A549 (cell line): ENCODE results near the gene KCNIP3.
"Not testable (repeated sequence)": the region's sequence is repeated elsewhere in the genome, so short reads cannot be mapped to it uniquely, and the experiment has no call there.

Experiments
- POLR2A ChIP-seq: IDR thresholded peaks from 2 replicates; pipeline ENCODE4 v1.6.1; 2012; ENCODE audit warnings: mild to moderate bottlenecking, low read length
- RFX5 ChIP-seq: fragments of 450-650 bp; IDR thresholded peaks from 2 replicates; pipeline ENCODE4 v1.7.1; 2014; ENCODE audit warnings: antibody characterized with exemption, mild to moderate bottlenecking, moderate library complexity
- TF ChIP-seq, protein P1 (sequence below): fragments of >200 bp; sonication (Bioruptor Twin); formaldehyde crosslinking; IDR thresholded peaks from 3 replicates; pipeline ENCODE4 v1.5.1; 2016

DNA sequence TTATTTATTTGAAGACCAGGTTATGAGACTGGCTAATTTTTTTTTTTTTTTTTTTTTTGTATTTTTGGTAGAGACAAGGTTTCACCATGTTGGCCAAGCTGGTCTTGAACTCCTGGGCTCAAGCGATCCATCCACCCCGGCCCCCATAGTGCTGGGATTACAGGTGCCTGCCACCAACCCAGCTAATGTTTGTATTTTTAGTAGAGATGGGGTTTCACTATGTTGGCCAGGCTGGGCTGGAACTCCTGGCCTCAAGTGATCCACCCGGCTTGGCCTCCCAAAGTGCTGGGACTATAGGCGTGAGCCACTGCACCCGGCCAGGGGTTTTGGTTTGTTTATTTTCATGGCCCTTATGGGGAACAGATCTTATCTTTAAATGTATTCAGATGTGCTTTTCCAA, 27.4 kb upstream of the KCNIP3 start:
- TF ChIP-seq, protein P1, sequence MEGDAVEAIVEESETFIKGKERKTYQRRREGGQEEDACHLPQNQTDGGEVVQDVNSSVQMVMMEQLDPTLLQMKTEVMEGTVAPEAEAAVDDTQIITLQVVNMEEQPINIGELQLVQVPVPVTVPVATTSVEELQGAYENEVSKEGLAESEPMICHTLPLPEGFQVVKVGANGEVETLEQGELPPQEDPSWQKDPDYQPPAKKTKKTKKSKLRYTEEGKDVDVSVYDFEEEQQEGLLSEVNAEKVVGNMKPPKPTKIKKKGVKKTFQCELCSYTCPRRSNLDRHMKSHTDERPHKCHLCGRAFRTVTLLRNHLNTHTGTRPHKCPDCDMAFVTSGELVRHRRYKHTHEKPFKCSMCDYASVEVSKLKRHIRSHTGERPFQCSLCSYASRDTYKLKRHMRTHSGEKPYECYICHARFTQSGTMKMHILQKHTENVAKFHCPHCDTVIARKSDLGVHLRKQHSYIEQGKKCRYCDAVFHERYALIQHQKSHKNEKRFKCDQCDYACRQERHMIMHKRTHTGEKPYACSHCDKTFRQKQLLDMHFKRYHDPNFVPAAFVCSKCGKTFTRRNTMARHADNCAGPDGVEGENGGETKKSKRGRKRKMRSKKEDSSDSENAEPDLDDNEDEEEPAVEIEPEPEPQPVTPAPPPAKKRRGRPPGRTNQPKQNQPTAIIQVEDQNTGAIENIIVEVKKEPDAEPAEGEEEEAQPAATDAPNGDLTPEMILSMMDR = not testable (repeated sequence)
- TF ChIP-seq POLR2A, RFX5: not testable (repeated sequence)
